HEK293T (cell line): ENCODE results near the gene PLCB1.

Source experiments
- ARNT ChIP-seq: fragments of 450-650 bp; IDR thresholded peaks from 2 replicates; pipeline ENCODE4 v1.6.1; 2017; ENCODE audit warnings: mild to moderate bottlenecking
- BHLHE40 ChIP-seq: fragments of 450-650 bp; IDR thresholded peaks from 2 replicates; pipeline ENCODE4 v1.6.1; 2016; ENCODE audit warnings: mild to moderate bottlenecking, moderate library complexity, borderline replicate concordance
- ELF4 ChIP-seq: fragments of 450-650 bp; IDR thresholded peaks from 2 replicates; pipeline ENCODE4 v1.6.1; 2017; ENCODE audit warnings: antibody characterized with exemption
- FOXA1 ChIP-seq: fragments of 450-650 bp; IDR thresholded peaks from 2 replicates; pipeline ENCODE4 v1.6.1; 2016; ENCODE audit warnings: mild to moderate bottlenecking
- FOXK2 ChIP-seq: fragments of 450-650 bp; IDR thresholded peaks from 2 replicates; pipeline ENCODE4 v1.6.1; 2016; ENCODE audit warnings: mild to moderate bottlenecking
- FOXM1 ChIP-seq: fragments of 450-650 bp; IDR thresholded peaks from 2 replicates; pipeline ENCODE4 v1.6.1; 2017; ENCODE audit warnings: mild to moderate bottlenecking, borderline replicate concordance
- L3MBTL2 ChIP-seq: fragments of 450-650 bp; conservative IDR thresholded peaks from 2 replicates; pipeline ENCODE4 v1.6.1; 2016; ENCODE audit warnings: mild to moderate bottlenecking
- LEF1 ChIP-seq: fragments of 450-650 bp; IDR thresholded peaks from 2 replicates; pipeline ENCODE4 v1.6.1; 2017; ENCODE audit warnings: mild to moderate bottlenecking, borderline replicate concordance
- NFRKB ChIP-seq: fragments of 450-650 bp; IDR thresholded peaks from 2 replicates; pipeline ENCODE4 v1.6.1; 2016; ENCODE audit warnings: mild to moderate bottlenecking, moderate library complexity
- PKNOX1 ChIP-seq: fragments of 450-650 bp; IDR thresholded peaks from 2 replicates; pipeline ENCODE4 v1.6.1; 2016
- SP1 ChIP-seq: fragments of 450-650 bp; IDR thresholded peaks from 2 replicates; pipeline ENCODE4 v1.6.1; 2017
- SUZ12 ChIP-seq: fragments of 450-650 bp; IDR thresholded peaks from 2 replicates; pipeline ENCODE4 v1.6.1; 2016; ENCODE audit warnings: mild to moderate bottlenecking
- TARDBP ChIP-seq: fragments of 450-650 bp; IDR thresholded peaks from 2 replicates; pipeline ENCODE4 v1.6.1; 2016
- ZNF384 ChIP-seq: fragments of 450-650 bp; IDR thresholded peaks from 2 replicates; pipeline ENCODE4 v1.6.1; 2016

DNA sequence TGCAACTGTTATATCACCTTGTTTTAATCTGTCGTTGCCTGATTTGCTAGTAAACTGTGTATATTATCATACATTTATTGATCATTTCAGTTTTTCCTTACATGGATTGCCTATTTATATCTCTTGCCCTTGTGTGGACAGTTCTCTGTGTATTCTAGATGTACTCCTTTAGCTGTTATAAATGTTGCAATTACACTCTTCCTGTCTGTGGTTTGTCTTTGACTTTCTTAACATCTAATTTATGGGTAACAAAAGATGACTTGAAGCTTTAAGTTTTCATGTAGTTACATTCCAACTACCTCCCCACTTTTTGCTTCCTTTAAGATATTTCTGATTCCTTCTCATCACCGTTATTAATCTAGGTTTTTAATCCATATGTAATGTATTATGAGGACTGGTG lies 22.6 kb downstream of the PLCB1 start:
- TF ChIP-seq FOXM1 = no peak
- TF ChIP-seq PKNOX1 = no peak
- TF ChIP-seq ELF4 = no peak
- no peak for TF ChIP-seq SP1
- no peak for TF ChIP-seq BHLHE40
- no peak for TF ChIP-seq ARNT
- TF ChIP-seq TARDBP = no peak
- TF ChIP-seq FOXK2 = no peak
- TF ChIP-seq SUZ12 = no peak
- no peak for TF ChIP-seq ZNF384
- no peak for TF ChIP-seq LEF1
- no peak for TF ChIP-seq FOXA1
- no peak for TF ChIP-seq L3MBTL2
- TF ChIP-seq NFRKB = no peak
